Measurements from ENCODE around the gene ETNPPL.

- TF ChIP-seq SMC3 (IDR thresholded peaks at IDR 0.05; ENCODE audit: low read depth, low read length) (no peak), ELK1 (IDR thresholded peaks at IDR 0.05; ENCODE audit: borderline replicate concordance, low read depth, low read length) (no peak), CTCF (conservative IDR thresholded peaks at IDR 0.05; ENCODE audit: low read depth, low read length) (no peak), CEBPB (IDR thresholded peaks at IDR 0.05; ENCODE audit: low read depth, low read length) (no peak), USF2 (IDR thresholded peaks at IDR 0.05; ENCODE audit: low read depth, low read length) (no peak), NFE2L2 (IDR thresholded peaks at IDR 0.05; ENCODE audit: low read depth, low read length) (no peak), RAD21 (IDR thresholded peaks at IDR 0.05; ENCODE audit: low read length) (no peak), FOS (IDR thresholded peaks at IDR 0.05; ENCODE audit: low read depth, low read length) (no peak)
Observed at GRCh38 chr4:108730579-108730978, 32.3 kb downstream of the ETNPPL start.
